K562 (cell line): ENCODE measurements around the gene ANKRD6. TPM values are rescaled to one million over a fixed set of nuclear protein-coding genes. Genes with fewer than 3 reads are reported as not detected.

Experiments
- ATAC-seq: fragments of 200-7000 bp; cut with Tn5 transposase; 3 replicates; pipeline ENCODE4 v1.9.1; 2020; ENCODE audit warnings: moderate library complexity
- BruUV-seq: library from RNA; stranded (reverse); fragments of 400-500 nt; replicated peaks from 2 replicates; lab custom pipeline; 2021; lab: Mats Ljungman, UMichigan
- CTCF ChIA-PET: fragments of 300-600 bp; formaldehyde crosslinking; extraction: SDS; loops from one replicate; lab custom pipeline; 2021; ENCODE audit warnings: low intra/inter-chr PET ratio; lab: Yijun Ruan, JAX
- POLR2A ChIA-PET: fragments of 300-600, 350-650 bp; sonication (Branson Sonifier 250); formaldehyde crosslinking; extraction: SDS; loops from one replicate; lab custom pipeline; 2021; ENCODE audit warnings: antibody characterized with exemption, inconsistent platforms; lab: Yijun Ruan, JAX
- DNase-seq, 4 experiments: peaks; one replicate each; pipeline versions ENCODE4 v3.0.0 to v3.0.0-alpha.2; 2011 to 2018; ENCODE audit warnings: low spot score in 3 of 4, mixed read lengths in 3 of 4; ENCODE audit errors: extremely low read depth in 1 of 4
- FAIRE-seq: peaks from 2 replicates; lab custom pipeline; 2011; peaks lifted over from hg19 to GRCh38; lab: Jason Lieb, UNC
- H2AFZ ChIP-seq: 2 replicates; pipeline ENCODE4 v1.6.0; 2011; ENCODE audit warnings: low read depth, low read length, control low read depth, inconsistent platforms
- H3K27ac ChIP-seq: fragments of 200-600 bp; 3 replicates; pipeline ENCODE4 v1.8.0; 2011; ENCODE audit warnings: low read depth, mild to moderate bottlenecking, control low read depth, inconsistent platforms, low read length, moderate library complexity, mixed read lengths; ENCODE audit errors: extremely low read depth
- H3K27me3 ChIP-seq, 2 experiments: fragments of 300-600 bp in 1 of 2; 2 replicates in 1 of 2; 3 replicates in 1 of 2; pipeline versions ENCODE4 v1.6.0 to v1.8.0; 2011; ENCODE audit warnings: inconsistent platforms in 2 of 2, low read length in 2 of 2, mild to moderate bottlenecking in 1 of 2, mixed read lengths in 1 of 2, moderate library complexity in 1 of 2; ENCODE audit not compliant: control insufficient read depth in 2 of 2, insufficient read depth in 2 of 2
- H3K36me3 ChIP-seq: fragments of 300-600 bp; 3 replicates; pipeline ENCODE4 v1.8.0; 2011; ENCODE audit warnings: mild to moderate bottlenecking, low read length, inconsistent platforms; ENCODE audit not compliant: control insufficient read depth, insufficient read depth
- H3K4me1 ChIP-seq, 2 experiments: fragments of 200-600 bp in 1 of 2; replicated peaks in 1 of 2; 2 replicates in 1 of 2; 3 replicates in 1 of 2; pipeline versions ENCODE4 v1.5.1 to v1.8.0; 2011; ENCODE audit warnings: inconsistent platforms in 2 of 2, low read length in 2 of 2, mild to moderate bottlenecking in 1 of 2, mixed read lengths in 1 of 2, moderate library complexity in 1 of 2; ENCODE audit not compliant: control insufficient read depth in 2 of 2, insufficient read depth in 2 of 2
- H3K4me2 ChIP-seq: 2 replicates; pipeline ENCODE4 v1.6.1; 2011; ENCODE audit warnings: low read length, control low read depth, inconsistent platforms, mixed read lengths; ENCODE audit not compliant: insufficient read depth
- H3K4me3 ChIP-seq: fragments of 200-600 bp; sonication (generic), shearing (Covaris generic); 2 replicates; pipeline ENCODE4 v1.5.1; 2016; ENCODE audit warnings: control low read depth, inconsistent platforms
- H3K79me2 ChIP-seq: fragments of 200-600 bp; 3 replicates; pipeline ENCODE4 v1.8.0; 2011; ENCODE audit warnings: low read length, inconsistent platforms; ENCODE audit not compliant: control insufficient read depth, insufficient read depth
- H3K9ac ChIP-seq, 2 experiments: 2 replicates each; pipeline versions ENCODE4 v1.6.0 to v1.6.1; 2011; ENCODE audit warnings: low read depth in 2 of 2, low read length in 2 of 2, control low read depth in 1 of 2, inconsistent platforms in 1 of 2, mild to moderate bottlenecking in 1 of 2, mixed read lengths in 1 of 2; ENCODE audit not compliant: insufficient read depth in 1 of 2
- H3K9me1 ChIP-seq: one replicate; pipeline ENCODE4 v1.6.0; 2011; ENCODE audit warnings: inconsistent platforms, mild to moderate bottlenecking, low read length, moderate library complexity; ENCODE audit not compliant: control insufficient read depth, insufficient read depth
- H3K9me3 ChIP-seq: replicated peaks from 2 replicates; pipeline ENCODE4 v1.5.1; 2011; ENCODE audit warnings: low read depth, low read length, inconsistent platforms; ENCODE audit not compliant: control insufficient read depth, insufficient read depth
- H4K20me1 ChIP-seq: replicated peaks from 2 replicates; pipeline ENCODE4 v1.6.1; 2011; ENCODE audit warnings: low read length, inconsistent platforms, mixed read lengths; ENCODE audit not compliant: control insufficient read depth, insufficient read depth
- CCAR2 ChIP-seq: fragments of 200-400 bp; formaldehyde crosslinking; IDR thresholded peaks from 2 replicates; pipeline ENCODE4 v1.6.1; 2017; ENCODE audit warnings: mild to moderate bottlenecking, low read depth, low read length
- MYNN ChIP-seq, 2 experiments: sonication (generic); formaldehyde crosslinking in 1 of 2; IDR thresholded peaks; 2 replicates each; pipeline versions ENCODE4 v1.5.0 to v1.6.1; 2016 to 2020; ENCODE audit warnings: antibody characterized with exemption in 1 of 2, missing genetic modification reagents in 1 of 2
- SRSF7 ChIP-seq: fragments of 200-400 bp; formaldehyde crosslinking; optimal IDR thresholded peaks from 2 replicates; pipeline ENCODE3; 2017; ENCODE audit warnings: mild to moderate bottlenecking, low read depth, low read length
- WGBS: fragments of 100-300 bp; shearing (Covaris generic); methylation state at CpG from one replicate; pipeline ENCODE4 v1.1.6; 2016; ENCODE audit warnings: low coverage, mixed read lengths; ENCODE audit not compliant: insufficient coverage; ENCODE audit errors: missing lambda C conversion rate; 5-methylcytosine and 5-hydroxymethylcytosine counted together
- in situ Hi-C: fragments of 300-500 bp; cut with MboI; formaldehyde crosslinking; loops from 4 replicates; pipeline ENCODE4 v1.15.0; 2018; ENCODE audit warnings: inconsistent platforms, mixed read lengths
- intact Hi-C: fragments of 100-400 bp; cut with micrococcal nuclease; formaldehyde crosslinking; loops from 2 replicates; pipeline ENCODE4 v1.14.2; 2022
- polyA plus RNA-seq, 8 experiments: library from polyadenylated mRNA; depleted of rRNA in 4 of 8; stranded (reverse) in 5 of 8; unstranded in 3 of 8; fragments of >200 nt; fragmentation: Nextera tagmentation in 2 of 8; fragmentation: Illumina TruSeq in 1 of 8; extraction: Ambion mirVana in 2 of 8; extraction: Trizol in 1 of 8; gene quantifications; 2 replicates each; pipeline versions ENCODE4 v1.2.1 to v1.2.3, GENCODE V29; 2011 to 2014; ENCODE audit warnings: inconsistent platforms in 1 of 8, missing spikeins in 1 of 8
- total RNA-seq, 7 experiments: library from RNA; depleted of rRNA in 6 of 7; stranded (reverse); fragments of >200 nt in 6 of 7; fragmentation: Illumina TruSeq in 2 of 7; extraction: Trizol in 2 of 7; gene quantifications; 2 replicates each; pipeline versions ENCODE4 v1.2.1 to v1.2.3, GENCODE V29; 2011 to 2021; ENCODE audit warnings: low replicate concordance in 1 of 7
- TF ChIP-seq, protein P1 (sequence below): fragments of 200-600 bp; sonication (generic); IDR thresholded peaks from one replicate; pipeline ENCODE4 v1.6.1; 2012; ENCODE audit warnings: mild to moderate bottlenecking, low read depth, low read length, inconsistent platforms
- TF ChIP-seq, protein P2 (sequence below): fragments of 450-650 bp; formaldehyde crosslinking; IDR thresholded peaks from 2 replicates; pipeline ENCODE4 v1.4.0; 2020; ENCODE audit warnings: mild to moderate bottlenecking, moderate library complexity

Gene ANKRD6
- total and polyA plus RNA-seq, 9 of the 15 experiments (the other 6 are each of a cell fraction or from before 2014, with no cell fraction given): 0.04 to 0.22 (median 0.08) TPM; not detected in 4

GRCh38 chr6:89388846-89389245 is 44.1 kb upstream of the ANKRD6 start:
- intact Hi-C loops (no loop called here), in situ Hi-C loops (no loop called here)
- BruUV-seq: no TSS peak
- Histone ChIP-seq H3K4me3 (no peak overlapping the region), H2AFZ (no peak overlapping the region), H4K20me1 (no peaks in the 10 kb centered on the region), H3K4me1 (no peaks in the 10 kb centered on the region), H3K9ac (no peak overlapping the region), H3K79me2 (no peaks in the 10 kb centered on the region), H3K4me2 (no peak overlapping the region), H3K9me3 (no peaks in the 10 kb centered on the region), H3K36me3 (no peaks in the 10 kb centered on the region), H3K27me3 (peaks cover 13 to 19% of the 10 kb centered on the region in 2 experiments; a peak in 3 of 5 replicates), H3K27ac (no peak overlapping the region), H3K9me1 (no peaks in the 10 kb centered on the region)
- FAIRE-seq (no peak), DNase-seq (no peak), ATAC-seq (no peak)
- POLR2A ChIA-PET: interaction anchor here (0.8 to 1.4 kb wide), 2 partner anchors 12 kb away, joined by 3 read pairs; no protein-coding TSS in a partner anchor
- 4% methylated on average over 6 of the region's 6 CpGs for WGBS
- CTCF ChIA-PET: no interaction called here
- TF ChIP-seq MYNN (IDR thresholded peaks at IDR 0.05) (no peak), MYNN (CRISPR knock-in tag; IDR thresholded peaks at IDR 0.05) (no peak), SRSF7 (no peak), CCAR2 (no peak)
- TF ChIP-seq, protein P1, sequence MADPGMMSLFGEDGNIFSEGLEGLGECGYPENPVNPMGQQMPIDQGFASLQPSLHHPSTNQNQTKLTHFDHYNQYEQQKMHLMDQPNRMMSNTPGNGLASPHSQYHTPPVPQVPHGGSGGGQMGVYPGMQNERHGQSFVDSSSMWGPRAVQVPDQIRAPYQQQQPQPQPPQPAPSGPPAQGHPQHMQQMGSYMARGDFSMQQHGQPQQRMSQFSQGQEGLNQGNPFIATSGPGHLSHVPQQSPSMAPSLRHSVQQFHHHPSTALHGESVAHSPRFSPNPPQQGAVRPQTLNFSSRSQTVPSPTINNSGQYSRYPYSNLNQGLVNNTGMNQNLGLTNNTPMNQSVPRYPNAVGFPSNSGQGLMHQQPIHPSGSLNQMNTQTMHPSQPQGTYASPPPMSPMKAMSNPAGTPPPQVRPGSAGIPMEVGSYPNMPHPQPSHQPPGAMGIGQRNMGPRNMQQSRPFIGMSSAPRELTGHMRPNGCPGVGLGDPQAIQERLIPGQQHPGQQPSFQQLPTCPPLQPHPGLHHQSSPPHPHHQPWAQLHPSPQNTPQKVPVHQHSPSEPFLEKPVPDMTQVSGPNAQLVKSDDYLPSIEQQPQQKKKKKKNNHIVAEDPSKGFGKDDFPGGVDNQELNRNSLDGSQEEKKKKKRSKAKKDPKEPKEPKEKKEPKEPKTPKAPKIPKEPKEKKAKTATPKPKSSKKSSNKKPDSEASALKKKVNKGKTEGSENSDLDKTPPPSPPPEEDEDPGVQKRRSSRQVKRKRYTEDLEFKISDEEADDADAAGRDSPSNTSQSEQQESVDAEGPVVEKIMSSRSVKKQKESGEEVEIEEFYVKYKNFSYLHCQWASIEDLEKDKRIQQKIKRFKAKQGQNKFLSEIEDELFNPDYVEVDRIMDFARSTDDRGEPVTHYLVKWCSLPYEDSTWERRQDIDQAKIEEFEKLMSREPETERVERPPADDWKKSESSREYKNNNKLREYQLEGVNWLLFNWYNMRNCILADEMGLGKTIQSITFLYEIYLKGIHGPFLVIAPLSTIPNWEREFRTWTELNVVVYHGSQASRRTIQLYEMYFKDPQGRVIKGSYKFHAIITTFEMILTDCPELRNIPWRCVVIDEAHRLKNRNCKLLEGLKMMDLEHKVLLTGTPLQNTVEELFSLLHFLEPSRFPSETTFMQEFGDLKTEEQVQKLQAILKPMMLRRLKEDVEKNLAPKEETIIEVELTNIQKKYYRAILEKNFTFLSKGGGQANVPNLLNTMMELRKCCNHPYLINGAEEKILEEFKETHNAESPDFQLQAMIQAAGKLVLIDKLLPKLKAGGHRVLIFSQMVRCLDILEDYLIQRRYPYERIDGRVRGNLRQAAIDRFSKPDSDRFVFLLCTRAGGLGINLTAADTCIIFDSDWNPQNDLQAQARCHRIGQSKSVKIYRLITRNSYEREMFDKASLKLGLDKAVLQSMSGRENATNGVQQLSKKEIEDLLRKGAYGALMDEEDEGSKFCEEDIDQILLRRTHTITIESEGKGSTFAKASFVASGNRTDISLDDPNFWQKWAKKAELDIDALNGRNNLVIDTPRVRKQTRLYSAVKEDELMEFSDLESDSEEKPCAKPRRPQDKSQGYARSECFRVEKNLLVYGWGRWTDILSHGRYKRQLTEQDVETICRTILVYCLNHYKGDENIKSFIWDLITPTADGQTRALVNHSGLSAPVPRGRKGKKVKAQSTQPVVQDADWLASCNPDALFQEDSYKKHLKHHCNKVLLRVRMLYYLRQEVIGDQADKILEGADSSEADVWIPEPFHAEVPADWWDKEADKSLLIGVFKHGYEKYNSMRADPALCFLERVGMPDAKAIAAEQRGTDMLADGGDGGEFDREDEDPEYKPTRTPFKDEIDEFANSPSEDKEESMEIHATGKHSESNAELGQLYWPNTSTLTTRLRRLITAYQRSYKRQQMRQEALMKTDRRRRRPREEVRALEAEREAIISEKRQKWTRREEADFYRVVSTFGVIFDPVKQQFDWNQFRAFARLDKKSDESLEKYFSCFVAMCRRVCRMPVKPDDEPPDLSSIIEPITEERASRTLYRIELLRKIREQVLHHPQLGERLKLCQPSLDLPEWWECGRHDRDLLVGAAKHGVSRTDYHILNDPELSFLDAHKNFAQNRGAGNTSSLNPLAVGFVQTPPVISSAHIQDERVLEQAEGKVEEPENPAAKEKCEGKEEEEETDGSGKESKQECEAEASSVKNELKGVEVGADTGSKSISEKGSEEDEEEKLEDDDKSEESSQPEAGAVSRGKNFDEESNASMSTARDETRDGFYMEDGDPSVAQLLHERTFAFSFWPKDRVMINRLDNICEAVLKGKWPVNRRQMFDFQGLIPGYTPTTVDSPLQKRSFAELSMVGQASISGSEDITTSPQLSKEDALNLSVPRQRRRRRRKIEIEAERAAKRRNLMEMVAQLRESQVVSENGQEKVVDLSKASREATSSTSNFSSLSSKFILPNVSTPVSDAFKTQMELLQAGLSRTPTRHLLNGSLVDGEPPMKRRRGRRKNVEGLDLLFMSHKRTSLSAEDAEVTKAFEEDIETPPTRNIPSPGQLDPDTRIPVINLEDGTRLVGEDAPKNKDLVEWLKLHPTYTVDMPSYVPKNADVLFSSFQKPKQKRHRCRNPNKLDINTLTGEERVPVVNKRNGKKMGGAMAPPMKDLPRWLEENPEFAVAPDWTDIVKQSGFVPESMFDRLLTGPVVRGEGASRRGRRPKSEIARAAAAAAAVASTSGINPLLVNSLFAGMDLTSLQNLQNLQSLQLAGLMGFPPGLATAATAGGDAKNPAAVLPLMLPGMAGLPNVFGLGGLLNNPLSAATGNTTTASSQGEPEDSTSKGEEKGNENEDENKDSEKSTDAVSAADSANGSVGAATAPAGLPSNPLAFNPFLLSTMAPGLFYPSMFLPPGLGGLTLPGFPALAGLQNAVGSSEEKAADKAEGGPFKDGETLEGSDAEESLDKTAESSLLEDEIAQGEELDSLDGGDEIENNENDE: no peak
- TF ChIP-seq, protein P2, sequence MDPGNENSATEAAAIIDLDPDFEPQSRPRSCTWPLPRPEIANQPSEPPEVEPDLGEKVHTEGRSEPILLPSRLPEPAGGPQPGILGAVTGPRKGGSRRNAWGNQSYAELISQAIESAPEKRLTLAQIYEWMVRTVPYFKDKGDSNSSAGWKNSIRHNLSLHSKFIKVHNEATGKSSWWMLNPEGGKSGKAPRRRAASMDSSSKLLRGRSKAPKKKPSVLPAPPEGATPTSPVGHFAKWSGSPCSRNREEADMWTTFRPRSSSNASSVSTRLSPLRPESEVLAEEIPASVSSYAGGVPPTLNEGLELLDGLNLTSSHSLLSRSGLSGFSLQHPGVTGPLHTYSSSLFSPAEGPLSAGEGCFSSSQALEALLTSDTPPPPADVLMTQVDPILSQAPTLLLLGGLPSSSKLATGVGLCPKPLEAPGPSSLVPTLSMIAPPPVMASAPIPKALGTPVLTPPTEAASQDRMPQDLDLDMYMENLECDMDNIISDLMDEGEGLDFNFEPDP (CRISPR knock-in tag): no peak
